H54 (cell line): ENCODE results near the gene SH3TC1.
A peak's percentile ranks its signal among the peaks of the same experiment; 100 is the strongest.

Experiments
- DNase-seq: peaks from one replicate; pipeline ENCODE4 v3.0.0; 2011; ENCODE audit warnings: low spot score, mixed read lengths; ENCODE audit not compliant: insufficient read length
- FAIRE-seq: peaks from 3 replicates; lab custom pipeline; 2011; peaks lifted over from hg19 to GRCh38; lab: Jason Lieb, UNC
- POLR2A ChIP-seq: IDR thresholded peaks from 2 replicates; pipeline ENCODE4 v1.6.1; 2011; ENCODE audit warnings: low read depth, mild to moderate bottlenecking, low read length

The SH3TC1 gene

DNA sequence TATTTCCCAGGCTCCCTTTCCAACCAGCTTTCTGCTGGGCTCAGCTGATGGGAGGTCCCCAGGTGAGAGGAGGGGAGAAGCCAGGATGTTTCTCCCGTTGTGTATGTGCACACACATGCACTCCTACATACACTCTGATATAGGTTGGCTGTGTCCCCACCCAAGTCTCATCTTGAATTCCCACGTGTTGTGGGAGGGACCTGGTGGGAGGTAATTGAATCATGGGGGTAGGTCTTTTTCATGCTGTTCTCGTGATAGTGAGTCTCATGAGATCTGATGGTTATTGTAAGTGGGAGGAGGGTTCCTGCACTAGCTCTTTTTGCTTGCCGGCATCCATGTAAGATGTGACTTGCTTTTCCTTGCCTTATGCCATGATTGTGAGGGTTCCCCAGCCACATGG, 58.8 kb downstream of the SH3TC1 start:
- DNase-seq (no peak), FAIRE-seq (no peak)
- TF ChIP-seq POLR2A, result no peak

DNA sequence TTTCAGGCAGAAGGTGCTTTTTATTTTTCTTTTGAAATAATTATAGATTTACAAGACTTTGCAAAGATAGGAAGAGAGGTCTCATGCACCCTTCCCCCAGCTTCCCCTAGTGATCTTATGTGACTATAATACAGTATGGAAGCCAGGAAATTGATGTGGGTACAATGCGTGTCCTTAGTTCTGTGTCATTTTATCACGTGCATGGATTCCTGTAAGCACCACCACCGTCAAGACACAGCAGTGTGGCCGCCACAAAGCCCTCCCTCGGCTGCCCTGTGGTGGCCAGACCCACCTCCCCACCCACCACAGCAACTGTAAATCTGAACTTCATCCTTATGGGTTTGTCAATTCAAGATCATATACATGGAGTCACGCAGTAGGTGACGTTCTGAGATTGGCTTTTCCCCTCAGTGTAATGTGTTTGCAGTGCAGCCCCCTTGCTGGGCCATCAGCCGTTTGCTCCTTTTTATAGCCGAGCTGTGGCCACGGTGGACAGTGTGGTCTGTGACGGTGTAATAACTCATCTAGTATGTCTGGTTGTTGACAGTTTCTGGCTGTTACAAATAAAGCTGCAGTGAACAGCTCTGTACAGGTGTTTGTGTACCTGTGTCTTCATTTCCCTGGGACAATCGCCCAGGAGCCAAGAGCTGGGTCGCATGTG, 59.6 kb downstream of the SH3TC1 start:
- TF ChIP-seq POLR2A, result no peak
- FAIRE-seq, result no peak
- no peak for DNase-seq

DNA sequence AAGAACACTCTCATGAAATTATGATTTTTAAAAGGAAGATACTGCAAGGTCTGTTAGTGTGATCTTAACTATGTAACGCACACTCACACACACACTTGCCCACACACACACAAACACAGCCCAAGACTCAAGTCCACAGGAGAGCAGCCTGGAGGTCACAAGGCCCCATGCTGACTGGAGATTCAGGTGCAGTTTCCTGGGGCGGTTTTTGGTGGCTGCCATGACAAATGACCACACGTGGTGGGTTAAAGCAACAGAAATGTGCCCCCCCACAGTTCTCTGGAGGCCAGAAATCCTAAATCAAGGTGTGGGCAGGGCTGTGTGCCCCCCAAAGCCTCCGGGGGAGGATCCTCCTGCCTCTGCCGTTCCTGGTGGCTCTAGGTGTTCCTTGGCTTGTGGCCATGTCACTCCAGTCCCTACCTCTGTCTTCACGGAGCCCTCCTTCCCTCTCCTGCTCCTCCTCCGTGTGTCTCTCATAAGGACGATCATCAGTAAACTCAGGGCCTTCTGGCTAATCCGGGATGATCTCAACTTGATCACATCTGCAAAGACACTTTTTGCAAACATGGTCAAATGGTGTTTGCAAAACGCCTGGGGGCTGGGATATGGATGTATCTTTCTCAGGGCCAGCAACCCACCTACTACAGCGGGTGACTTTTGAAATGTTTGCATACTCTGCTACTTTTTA, 60.8 kb downstream of the SH3TC1 start:
- DNase-seq (no peak), FAIRE-seq (no peak)
- no peak for TF ChIP-seq POLR2A

DNA sequence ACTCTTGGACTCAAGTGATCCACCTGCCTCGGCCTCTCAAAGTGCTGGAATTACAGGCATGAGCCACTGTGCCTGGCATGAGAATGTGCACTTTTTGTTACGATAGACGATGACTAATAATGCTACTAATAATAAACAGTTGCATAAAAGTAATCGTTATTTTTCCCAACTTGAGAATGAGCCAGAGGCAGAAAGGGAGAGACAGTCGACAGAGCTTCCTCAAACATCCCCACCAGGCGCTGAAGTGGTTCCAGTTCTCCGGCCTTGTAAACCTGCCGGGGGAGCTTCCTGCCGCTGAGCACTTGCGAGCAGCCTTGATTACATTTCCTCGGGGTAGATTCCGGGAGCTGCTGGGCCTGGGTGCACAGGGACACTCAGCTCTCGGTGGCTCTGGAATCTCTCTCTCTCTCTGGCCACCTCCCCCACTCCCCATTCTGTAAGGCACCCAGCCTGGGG, 61.6 kb downstream of the SH3TC1 start:
- FAIRE-seq (no peak), DNase-seq (no peak)
- no peak for TF ChIP-seq POLR2A

DNA sequence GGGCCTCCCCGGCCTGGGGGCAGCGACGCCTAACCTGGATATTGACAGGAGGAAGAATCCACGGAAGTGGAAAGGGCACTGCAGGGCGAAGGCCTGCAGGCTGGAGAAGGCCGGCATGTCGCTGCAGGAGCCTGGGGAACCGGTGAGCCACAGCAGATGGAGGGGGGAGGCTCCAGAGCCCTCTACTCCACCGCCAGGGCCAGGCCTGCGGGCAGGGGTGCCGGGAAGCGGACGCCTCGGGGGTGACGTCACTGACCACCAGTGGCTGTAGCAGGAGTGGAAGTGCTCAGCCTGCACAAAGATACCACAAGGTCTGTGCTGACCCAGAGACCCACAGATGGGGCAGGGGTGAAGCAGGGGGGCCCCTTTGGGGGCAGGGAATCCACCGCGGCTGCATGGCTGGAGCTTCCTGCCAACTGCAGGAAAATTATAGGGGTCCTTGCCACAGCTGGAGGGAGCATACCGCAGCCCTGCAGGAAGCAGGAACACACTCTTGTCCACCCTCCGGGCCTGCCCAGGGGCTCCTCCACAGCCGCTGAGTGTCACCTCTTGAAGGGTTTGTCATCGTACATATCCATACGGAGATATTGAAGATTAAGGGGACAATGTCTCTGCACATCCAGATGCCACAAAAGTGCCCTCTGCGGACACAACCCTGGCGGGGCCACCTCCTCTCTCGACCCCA, 62.9 kb downstream of the SH3TC1 start:
- no peak for DNase-seq
- no peak for TF ChIP-seq POLR2A
- no peak for FAIRE-seq

DNA sequence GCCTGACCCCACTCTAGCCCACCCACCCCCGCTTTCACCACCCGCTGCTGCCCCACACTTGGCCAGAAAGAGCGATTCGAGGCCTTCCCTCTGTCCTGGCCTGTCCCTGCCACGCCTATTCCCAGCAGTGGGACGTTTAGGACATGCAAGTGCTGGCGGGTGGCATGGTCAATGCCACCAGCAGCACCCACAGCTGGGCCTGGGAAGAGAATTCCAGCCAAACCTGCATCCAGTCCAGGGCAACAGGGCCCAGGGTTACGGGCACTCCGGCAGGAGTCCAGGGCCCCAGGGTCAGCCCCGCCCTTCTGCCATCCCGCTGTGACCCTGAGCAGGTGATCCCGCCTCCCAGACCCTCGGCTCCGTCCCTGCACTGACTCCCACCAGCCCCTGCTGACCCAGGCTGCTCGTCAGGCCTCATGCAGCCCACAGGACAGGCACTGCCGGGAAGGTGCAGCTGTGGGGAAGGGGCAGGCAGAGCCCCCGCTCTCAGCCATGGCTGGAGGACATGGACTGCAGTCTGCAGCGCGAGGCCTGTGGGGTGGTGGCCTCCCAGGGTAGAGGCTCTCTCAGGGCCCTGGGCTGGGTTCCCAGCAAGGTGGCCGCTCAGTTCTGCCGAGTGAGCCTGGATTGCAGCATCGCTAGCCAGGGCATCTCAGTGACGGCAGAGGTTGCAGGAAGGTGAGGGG, 63.7 kb downstream of the SH3TC1 start:
- DNase-seq (no peak), FAIRE-seq (no peak)
- no peak for TF ChIP-seq POLR2A

DNA sequence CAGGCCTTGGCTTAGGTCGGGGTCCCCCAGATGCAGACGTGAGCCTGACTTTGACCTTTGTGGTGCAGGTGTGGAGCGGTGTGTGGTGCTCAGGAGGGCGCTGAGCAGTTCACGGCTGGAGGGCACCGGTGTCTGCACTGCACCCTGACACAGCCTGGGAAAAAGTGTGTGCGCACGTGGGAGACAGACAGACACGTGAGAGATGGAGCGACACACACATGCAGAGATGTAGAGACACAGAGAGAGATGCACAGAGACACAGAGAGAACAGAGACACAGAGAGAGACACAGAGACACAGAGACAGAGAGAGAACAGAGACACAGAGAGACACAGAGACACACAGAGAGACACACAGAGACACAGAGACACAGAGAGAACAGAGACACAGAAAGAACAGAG, 64.3 kb downstream of the SH3TC1 start:
- DNase-seq (no peak), FAIRE-seq (no peak)
- no peak for TF ChIP-seq POLR2A

DNA sequence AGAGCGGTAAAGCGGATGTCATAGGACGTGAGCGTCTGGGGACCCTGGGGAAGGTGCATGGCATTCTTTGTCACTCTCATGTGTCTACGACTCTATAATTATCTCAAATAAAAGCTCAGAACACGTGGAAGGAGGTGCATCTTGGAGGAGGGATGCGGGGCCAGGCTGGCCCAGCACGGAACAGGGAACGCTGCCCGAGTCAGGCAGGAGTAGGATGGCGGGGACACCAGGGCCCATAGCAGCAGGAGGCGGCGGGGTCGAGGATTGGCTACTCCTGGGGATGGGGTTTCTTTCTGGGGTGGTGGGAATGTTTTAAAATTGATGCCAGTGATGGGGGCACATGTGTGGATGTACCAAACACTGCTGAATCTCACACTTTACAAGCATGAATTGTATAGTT, 65.0 kb downstream of the SH3TC1 start:
- no peak for TF ChIP-seq POLR2A
- FAIRE-seq, result no peak
- no peak for DNase-seq

DNA sequence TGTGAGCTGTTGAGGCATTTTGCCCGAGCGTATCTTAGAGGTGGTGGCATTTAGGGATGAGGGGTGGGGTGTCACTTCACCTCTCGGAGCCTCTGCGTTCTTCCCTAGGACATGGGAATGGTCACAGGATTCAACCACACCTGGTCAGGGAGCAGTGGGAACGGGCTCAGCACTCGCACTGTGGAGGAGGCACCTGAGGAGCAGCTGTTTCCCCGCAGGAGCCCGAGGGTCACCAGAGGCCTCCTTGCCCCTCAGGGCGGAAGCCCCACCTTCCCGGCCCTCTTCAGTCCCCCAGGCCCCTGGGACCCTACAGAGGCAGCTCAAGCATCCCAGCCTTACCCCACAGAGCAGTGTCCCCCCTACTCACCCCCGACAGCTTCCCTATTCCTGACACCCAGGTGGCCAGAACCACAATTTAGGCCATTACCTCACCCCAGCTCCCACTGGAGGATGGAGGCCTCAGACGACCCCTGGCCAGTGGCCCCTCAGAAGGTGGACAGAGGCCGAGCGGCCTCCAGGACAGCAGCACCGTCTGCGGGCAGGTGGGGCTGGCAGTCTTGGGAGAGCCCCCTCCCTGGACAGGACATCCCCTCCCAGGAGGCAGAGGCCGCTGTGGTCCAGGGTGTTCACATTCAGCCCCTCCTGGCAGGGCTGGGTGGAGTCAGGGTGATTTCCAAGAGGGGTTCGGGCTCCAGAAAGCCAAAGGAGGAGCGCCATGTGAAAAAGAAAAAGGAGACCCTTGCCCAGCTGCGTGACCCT, 66.3 kb downstream of the SH3TC1 start:
- FAIRE-seq, result no peak
- TF ChIP-seq POLR2A, result no peak
- no peak for DNase-seq

DNA sequence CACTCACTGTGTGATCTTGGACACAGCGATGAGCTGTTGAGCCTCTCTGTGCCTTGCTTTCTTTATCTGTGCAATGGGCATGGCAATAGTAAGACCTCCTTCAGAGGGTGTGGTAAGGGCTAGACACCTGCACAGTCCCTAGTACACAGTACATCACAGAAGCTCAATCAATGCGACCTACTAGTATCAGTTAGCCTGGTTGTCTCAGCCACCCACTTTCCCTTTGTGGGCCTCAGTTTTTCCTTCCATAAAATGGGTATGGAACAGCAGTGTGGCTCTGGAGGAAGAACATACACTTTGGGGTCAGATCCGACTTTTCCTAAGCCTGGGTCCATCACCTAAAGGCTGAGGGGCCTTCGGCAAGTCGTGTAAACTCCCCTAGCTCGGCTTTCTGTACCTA, 67.0 kb downstream of the SH3TC1 start:
- no peak for DNase-seq
- FAIRE-seq, result no peak
- no peak for TF ChIP-seq POLR2A

DNA sequence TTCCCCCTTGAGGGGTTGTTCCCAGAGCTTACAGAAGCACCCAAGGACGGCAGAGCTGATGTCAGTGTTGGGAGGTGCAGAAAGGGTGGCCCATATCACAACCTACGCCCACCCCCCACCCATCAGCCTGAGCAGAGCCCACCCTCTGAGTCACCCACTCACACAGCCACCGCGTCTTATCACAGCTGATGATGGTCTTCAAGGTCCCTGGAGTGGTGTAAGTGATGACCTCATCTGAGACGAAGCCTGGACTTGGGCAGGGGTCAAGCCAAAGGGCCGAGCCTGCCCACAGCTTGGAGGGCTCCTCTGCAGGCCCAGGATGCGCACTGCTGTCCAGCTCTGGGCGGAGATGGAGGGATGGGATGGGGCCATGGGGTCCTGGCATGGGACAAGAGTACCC, 67.4 kb downstream of the SH3TC1 start:
- FAIRE-seq, result no peak
- no peak for TF ChIP-seq POLR2A
- DNase-seq, result no peak

DNA sequence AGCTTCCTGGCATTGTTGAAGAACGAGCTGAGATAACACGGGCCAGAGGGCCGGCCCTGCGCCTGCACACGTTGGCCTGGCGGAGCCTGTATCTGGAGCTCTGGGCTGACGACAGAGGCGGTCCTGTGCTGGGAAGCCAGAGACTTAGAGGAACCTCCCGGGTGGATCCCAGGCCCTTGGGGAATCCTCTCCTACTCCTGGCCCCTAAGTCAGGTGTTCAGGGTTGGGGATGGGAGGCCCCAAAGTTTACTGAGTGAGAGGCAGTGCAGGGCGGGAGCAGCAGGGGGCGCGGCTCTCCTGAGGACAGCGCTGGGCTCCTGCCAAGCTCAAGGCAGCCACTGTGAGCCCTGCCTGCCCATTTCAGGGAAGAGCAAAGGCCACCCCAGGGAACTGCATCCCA, 68.0 kb downstream of the SH3TC1 start:
- DNase-seq (peak; percentile 88), FAIRE-seq (no peak)
- TF ChIP-seq POLR2A, result no peak

DNA sequence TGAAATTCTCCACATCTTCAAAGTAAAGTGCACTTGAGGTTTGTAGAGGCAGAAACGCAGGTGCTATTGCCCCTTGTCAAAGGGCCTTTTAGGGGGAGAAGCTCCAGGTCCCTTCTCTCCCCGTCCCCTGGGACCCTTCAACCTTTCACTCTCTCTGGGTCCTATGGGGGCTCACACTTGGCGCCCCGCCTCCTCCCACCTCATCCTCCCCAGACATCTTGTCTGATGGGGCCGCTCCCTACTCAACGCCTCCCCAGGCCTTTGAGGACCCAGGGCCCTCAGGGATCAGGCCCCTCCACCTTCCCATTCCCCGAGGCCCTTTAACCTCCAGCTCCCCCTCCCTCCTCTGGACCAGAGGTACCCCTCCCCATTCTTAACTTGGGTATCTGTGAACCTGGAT, 69.1 kb downstream of the SH3TC1 start:
- FAIRE-seq (no peak), DNase-seq (no peak)
- no peak for TF ChIP-seq POLR2A

DNA sequence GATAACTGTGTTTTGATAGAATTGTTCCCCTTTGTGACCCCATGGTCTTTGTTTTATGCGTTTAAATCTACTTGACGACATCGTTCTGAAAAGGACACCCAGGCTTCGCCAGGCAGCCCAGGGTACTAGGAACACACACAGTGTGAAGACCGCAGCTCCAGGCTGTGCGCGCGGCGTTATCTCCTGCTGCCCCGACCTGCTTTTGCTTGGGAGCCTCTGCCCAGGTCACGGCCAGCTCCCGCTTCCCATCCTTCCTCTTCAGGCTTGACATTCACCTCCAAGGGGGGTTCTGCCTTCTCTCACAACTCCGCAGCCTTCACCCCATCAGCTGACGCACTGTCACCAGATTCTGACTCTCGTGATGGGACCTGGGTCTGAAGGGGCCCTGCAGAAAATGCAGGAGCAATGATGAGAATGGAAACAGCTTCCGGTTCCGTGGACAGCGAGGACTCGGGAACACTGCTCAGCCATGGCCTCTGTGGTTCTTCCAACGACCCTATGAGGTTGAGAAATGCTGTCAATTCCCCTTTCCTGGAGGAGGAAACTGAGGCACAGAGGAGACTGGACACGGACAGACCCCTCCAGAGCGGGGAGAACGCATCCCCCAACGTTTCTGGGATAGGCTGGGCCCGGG, 69.9 kb downstream of the SH3TC1 start:
- DNase-seq (no peak), FAIRE-seq (no peak)
- TF ChIP-seq POLR2A, result no peak
